Smooth muscle cell (in vitro differentiated cells): ENCODE data around the gene MMADHC. TPM values are rescaled to one million over a fixed set of nuclear protein-coding genes. Genes with fewer than 3 reads are reported as not detected.

Source experiments
- DNase-seq: peaks from one replicate; lab custom pipeline; 2025; ENCODE audit not compliant: unreplicated experiment; lab: John Stamatoyannopoulos, UW
- H2AFZ ChIP-seq: fragments of 200-600 bp; sonication (generic); 2 replicates; pipeline ENCODE4 v1.6.0; 2016; ENCODE audit warnings: antibody characterized with exemption, low read depth, mild to moderate bottlenecking
- H3F3A ChIP-seq: fragments of 200-600 bp; sonication (generic); 2 replicates; pipeline ENCODE4 v1.6.0; 2017; ENCODE audit warnings: antibody characterized with exemption, low read depth
- H3K27ac ChIP-seq: fragments of 200-600 bp; sonication (generic); 2 replicates; pipeline ENCODE4 v1.5.1; 2016; ENCODE audit warnings: low read depth, mild to moderate bottlenecking
- H3K27me3 ChIP-seq: fragments of 200-600 bp; sonication (generic); 2 replicates; pipeline ENCODE4 v1.6.1; 2016; ENCODE audit warnings: low read depth, mild to moderate bottlenecking
- H3K36me3 ChIP-seq: fragments of 200-600 bp; sonication (generic); 2 replicates; pipeline ENCODE4 v1.5.1; 2016; ENCODE audit warnings: low read depth
- H3K4me1 ChIP-seq: fragments of 200-600 bp; sonication (generic); 2 replicates; pipeline ENCODE4 v1.5.1; 2016; ENCODE audit warnings: low read depth
- H3K4me2 ChIP-seq: fragments of 200-600 bp; sonication (generic); 2 replicates; pipeline ENCODE4 v1.6.0; 2016; ENCODE audit warnings: mild to moderate bottlenecking
- H3K4me3 ChIP-seq: fragments of 200-600 bp; sonication (generic); 2 replicates; pipeline ENCODE4 v1.5.1; 2016; ENCODE audit warnings: mild to moderate bottlenecking
- H3K79me2 ChIP-seq: fragments of 200-600 bp; sonication (generic); 2 replicates; pipeline ENCODE4 v1.6.0; 2016; ENCODE audit warnings: low read depth, mild to moderate bottlenecking
- H3K9ac ChIP-seq: fragments of 200-600 bp; sonication (generic); 2 replicates; pipeline ENCODE4 v1.6.0; 2016; ENCODE audit warnings: low read depth
- H3K9me3 ChIP-seq: fragments of 200-600 bp; sonication (generic); replicated peaks from 2 replicates; pipeline ENCODE4 v1.5.1; 2016; ENCODE audit warnings: low read depth
- H4K20me1 ChIP-seq: fragments of 200-600 bp; sonication (generic); 2 replicates; pipeline ENCODE4 v1.6.0; 2016; ENCODE audit warnings: low read depth
- CTCF ChIP-seq: fragments of 200-600 bp; sonication (generic); IDR thresholded peaks from 2 replicates; pipeline ENCODE4 v1.5.1; 2017; ENCODE audit warnings: borderline replicate concordance, mild to moderate bottlenecking, antibody characterized with exemption; ENCODE audit not compliant: insufficient read depth, poor library complexity, severe bottlenecking
- WGBS: methylation state at CpG from one replicate; pipeline ENCODE4 v1.1.7; 2016; ENCODE audit warnings: low lambda C conversion rate; 5-methylcytosine and 5-hydroxymethylcytosine counted together
- polyA plus RNA-seq: library from polyadenylated mRNA; unstranded; fragments of >200 nt; fragmentation: Nextera tagmentation; extraction: Ambion mirVana; gene quantifications from 2 replicates; pipeline ENCODE4 v1.2.1, GENCODE V29; 2016
- total RNA-seq: library from RNA; depleted of rRNA; stranded (reverse); fragments of >200 nt; gene quantifications from 2 replicates; pipeline ENCODE4 v1.2.3, GENCODE V29; 2014

Gene MMADHC
- total and polyA plus RNA-seq, 2 experiments from 2014 or later, result 141 to 188 TPM

- H3K4me2 ChIP-seq, result peak overlapping the region; percentile 94
- H3F3A ChIP-seq, result no peaks in the 10 kb centered on the region
- peaks cover 28% of the 10 kb centered on the region for H4K20me1 ChIP-seq
- no peaks in the 10 kb centered on the region for H3K27me3 ChIP-seq
- peak overlapping the region; percentile 98 for H3K9ac ChIP-seq
- DNase-seq, result no peak
- H2AFZ ChIP-seq, result peak overlapping the region; percentile 89
- peaks cover 28% of the 10 kb centered on the region for H3K4me1 ChIP-seq
- WGBS, result 57% methylated on average over 10 of the region's 10 CpGs
- peak overlapping the region; percentile 88 for H3K4me3 ChIP-seq
- H3K36me3 ChIP-seq, result peaks cover 9% of the 10 kb centered on the region
- no peak for TF ChIP-seq CTCF
- peaks cover 44% of the 10 kb centered on the region for H3K79me2 ChIP-seq
- no peaks in the 10 kb centered on the region for H3K9me3 ChIP-seq
- H3K27ac ChIP-seq, result no peak overlapping the region
Observed at GRCh38 chr2:149587950-149588487, 444 bp upstream of the MMADHC start.

GRCh38 chr2:149586898-149587219 is 716 bp downstream of the MMADHC start:
- H2AFZ ChIP-seq, result peak overlapping the region; percentile 82
- TF ChIP-seq CTCF, result no peak
- no peak for DNase-seq
- H3K4me3 ChIP-seq, result peak overlapping the region; percentile 88
- H4K20me1 ChIP-seq, result peaks cover 36% of the 10 kb centered on the region
- H3F3A ChIP-seq, result no peaks in the 10 kb centered on the region
- H3K4me1 ChIP-seq, result peaks cover 28% of the 10 kb centered on the region
- peaks cover 11% of the 10 kb centered on the region for H3K36me3 ChIP-seq
- WGBS, result 0% methylated on average over 7 of the region's 7 CpGs
- H3K27me3 ChIP-seq, result no peaks in the 10 kb centered on the region
- H3K9me3 ChIP-seq, result no peaks in the 10 kb centered on the region
- peaks cover 51% of the 10 kb centered on the region for H3K79me2 ChIP-seq
- H3K9ac ChIP-seq, result peak overlapping the region; percentile 98
- peak overlapping the region; percentile 96 for H3K27ac ChIP-seq
- peak overlapping the region; percentile 94 for H3K4me2 ChIP-seq

- H3K4me1 ChIP-seq, result peaks cover 28% of the 10 kb centered on the region
- peak overlapping the region; percentile 98 for H3K9ac ChIP-seq
- peaks cover 17% of the 10 kb centered on the region for H3K36me3 ChIP-seq
- H3K4me2 ChIP-seq, result peak overlapping the region; percentile 94
- H3K27me3 ChIP-seq, result no peaks in the 10 kb centered on the region
- H3K4me3 ChIP-seq, result peak overlapping the region; percentile 88
- no peak for TF ChIP-seq CTCF
- H2AFZ ChIP-seq, result no peak overlapping the region
- H4K20me1 ChIP-seq, result peaks cover 43% of the 10 kb centered on the region
- H3F3A ChIP-seq, result no peaks in the 10 kb centered on the region
- no peak for DNase-seq
- no peaks in the 10 kb centered on the region for H3K9me3 ChIP-seq
- WGBS, result 53% methylated on average over 3 of the region's 3 CpGs
- peaks cover 51% of the 10 kb centered on the region for H3K79me2 ChIP-seq
- H3K27ac ChIP-seq, result peak overlapping the region; percentile 96
Observed at GRCh38 chr2:149586063-149586462, 1.5 kb downstream of the MMADHC start.
